ENCODE data around the gene MC1R. TPM values are rescaled to one million over a fixed set of nuclear protein-coding genes. Genes with fewer than 3 reads are reported as not detected.

Gene MC1R
- total RNA-seq, 1 donor from 2014 or later, result 9.2 TPM

GRCh38 chr16:89969741-89970410, 51.2 kb downstream of the MC1R start:
- DNase-seq (ENCODE audit: low read depth) (no peak), FAIRE-seq (no peak)
- no peak for TF ChIP-seq CTCF (IDR thresholded peaks at IDR 0.05; ENCODE audit: insufficient read depth, low read depth, low read length)
- no peak for TF ChIP-seq EZH2 (IDR thresholded peaks at IDR 0.05; ENCODE audit: insufficient read depth, low read length)
- Mint-ChIP-seq H3K9me3 (ENCODE audit: unreplicated experiment) (peaks cover 11% of the 10 kb centered on the region), H3K27ac (ENCODE audit: unreplicated experiment) (no peak overlapping the region), H3K36me3 (ENCODE audit: low read depth, unreplicated experiment) (peaks cover 23% of the 10 kb centered on the region), H3K4me1 (ENCODE audit: low read depth, unreplicated experiment) (peaks cover 13% of the 10 kb centered on the region), H3K27me3 (ENCODE audit: low read depth, unreplicated experiment) (no peaks in the 10 kb centered on the region), H3K4me3 (ENCODE audit: unreplicated experiment) (no peak overlapping the region)
- H3K4me2 ChIP-seq (ENCODE audit: low read length), result no peak overlapping the region
- H4K20me1 ChIP-seq (ENCODE audit: insufficient read depth, low read length), result peaks cover 3% of the 10 kb centered on the region
- peaks cover 20% of the 10 kb centered on the region for H3K4me1 ChIP-seq (ENCODE audit: insufficient read depth, low read length)
- H3K9ac ChIP-seq (ENCODE audit: low read length), result no peak overlapping the region
- no peak overlapping the region for H3K27ac ChIP-seq (ENCODE audit: low read depth, low read length)
- peaks cover 45% of the 10 kb centered on the region for H3K79me2 ChIP-seq (ENCODE audit: insufficient read depth, low read length)
- no peak overlapping the region for H2AFZ ChIP-seq (ENCODE audit: low read depth, low read length)
- peaks cover 13% of the 10 kb centered on the region for H3K9me3 ChIP-seq (ENCODE audit: insufficient read depth, low read depth, low read length)
- H3K36me3 ChIP-seq (ENCODE audit: insufficient read depth, low read length), result no peaks in the 10 kb centered on the region
- no peak overlapping the region for H3K4me3 ChIP-seq (ENCODE audit: insufficient read depth, low read depth, low read length)
- no peaks in the 10 kb centered on the region for H3K27me3 ChIP-seq (ENCODE audit: insufficient read depth, low read length)

Other genes starting within 250 kb of the MC1R start
- 40.5 and 41.7 TPM in 2 replicates for gene CDK10, start 232.2 kb upstream of the MC1R start, total RNA-seq
- 9.8 and 10.8 TPM in 2 replicates for gene SPATA2L, start 217.2 kb upstream of the MC1R start, total RNA-seq
- gene VPS9D1, start 198.0 kb upstream of the MC1R start, total RNA-seq, result 11.3 and 12.4 TPM in 2 replicates
- gene ZNF276, start 197.3 kb upstream of the MC1R start, total RNA-seq, result 21.6 and 22.2 TPM in 2 replicates
- gene FANCA, start 102.2 kb upstream of the MC1R start, total RNA-seq, result 6.1 and 6.3 TPM in 2 replicates
- gene SPIRE2, start 90.4 kb upstream of the MC1R start, total RNA-seq, result 2.6 and 3.2 TPM in 2 replicates
- 187 and 193 TPM in 2 replicates for gene TCF25, start 45.3 kb upstream of the MC1R start, total RNA-seq
- 360 and 459 TPM in 2 replicates for gene TUBB3, start 4.5 kb downstream of the MC1R start, total RNA-seq
- 70.7 and 78.8 TPM in 2 replicates for gene DEF8, start 29.9 kb downstream of the MC1R start, total RNA-seq
- 18.1 and 24.0 TPM in 2 replicates for gene DBNDD1, start 100.6 kb downstream of the MC1R start, total RNA-seq
- gene PRDM7, start 158.5 kb downstream of the MC1R start, total RNA-seq, result not detected in 2 replicates